OCI-M2 (cell line): ENCODE measurements around the gene TMEM109.

Source experiments
- DNase-seq: peaks from one replicate; lab custom pipeline; 2025; ENCODE audit not compliant: unreplicated experiment; lab: John Stamatoyannopoulos, UW

The TMEM109 gene

GRCh38 chr11:60939855-60940254 is 25.9 kb downstream of the TMEM109 start:
- no peak for DNase-seq

- no peak for DNase-seq
Measured at GRCh38 chr11:60941371-60942119, 27.6 kb downstream of the TMEM109 start.

- DNase-seq: no peak
Measured at GRCh38 chr11:60942219-60942618, 28.3 kb downstream of the TMEM109 start.

GRCh38 chr11:60942970-60943565 is 29.1 kb downstream of the TMEM109 start:
- no peak for DNase-seq

GRCh38 chr11:60944490-60945294 is 30.7 kb downstream of the TMEM109 start:
- DNase-seq: no peak

GRCh38 chr11:60945295-60945667 is 31.3 kb downstream of the TMEM109 start:
- no peak for DNase-seq

- no peak for DNase-seq
Measured at GRCh38 chr11:60946601-60947264, 32.8 kb downstream of the TMEM109 start.

- no peak for DNase-seq
Measured at GRCh38 chr11:60947700-60948099, 33.7 kb downstream of the TMEM109 start.

GRCh38 chr11:60948250-60948649 is 34.3 kb downstream of the TMEM109 start:
- no peak for DNase-seq

GRCh38 chr11:60950024-60950423 is 36.1 kb downstream of the TMEM109 start:
- no peak for DNase-seq

- no peak for DNase-seq
Measured at GRCh38 chr11:60950933-60951605, 37.1 kb downstream of the TMEM109 start.

- DNase-seq: no peak
Measured at GRCh38 chr11:60951606-60951903, 37.6 kb downstream of the TMEM109 start.

GRCh38 chr11:60951904-60952741 is 38.2 kb downstream of the TMEM109 start, which contains the start of gene SLC15A3:
Gene SLC15A3 (minus strand): TSS chr11:60952176. CDS start chr11:60951551, 625 bp downstream.
- DNase-seq: no peak

GRCh38 chr11:60952742-60953170 is 38.8 kb downstream of the TMEM109 start:
- no peak for DNase-seq

- DNase-seq: no peak
Measured at GRCh38 chr11:60953781-60954180, 39.8 kb downstream of the TMEM109 start.

- DNase-seq: no peak
Measured at GRCh38 chr11:60954421-60954820, 40.5 kb downstream of the TMEM109 start.

GRCh38 chr11:60955571-60955970 is 41.6 kb downstream of the TMEM109 start:
- DNase-seq: no peak

GRCh38 chr11:60957188-60957587 is 43.2 kb downstream of the TMEM109 start:
- DNase-seq: no peak

- no peak for DNase-seq
Measured at GRCh38 chr11:60959431-60959830, 45.5 kb downstream of the TMEM109 start.

GRCh38 chr11:60960405-60960804 is 46.4 kb downstream of the TMEM109 start:
- DNase-seq: no peak
